Right lobe of liver (tissue), 6 donors: ENCODE results near the gene LRMDA. TPM values are rescaled to one million over a fixed set of nuclear protein-coding genes. Genes with fewer than 3 reads are reported as not detected.

Experiments used
- ATAC-seq, 4 donors: fragments of 200-7000 bp; cut with Tn5 transposase; one replicate each; pipeline ENCODE4 v1.9.1; 2020; ENCODE audit warnings: mild to moderate bottlenecking in 4 of 4, moderate library complexity in 4 of 4
- DNase-seq, 3 donors: peaks; one replicate each; pipeline ENCODE4 v3.0.0-alpha.2; 2020
- H3K27ac ChIP-seq, 3 donors: fragments of 200-600 bp; one replicate each; pipeline ENCODE4 v1.8.0; 2022
- H3K27me3 ChIP-seq, 2 donors: fragments of 200-600 bp; one replicate each; pipeline ENCODE4 v1.8.0; 2022
- H3K36me3 ChIP-seq, 4 donors: fragments of 200-600 bp; sonication (generic) in 1 of 4; one replicate each; pipeline versions ENCODE4 v1.5.1 to v1.8.0; 2017 to 2022; ENCODE audit warnings: control low read depth in 1 of 4
- H3K4me1 ChIP-seq, 4 donors: fragments of 200-600 bp; sonication (generic) in 1 of 4; one replicate each; pipeline versions ENCODE4 v1.5.1 to v1.8.0; 2017 to 2022; ENCODE audit warnings: control low read depth in 1 of 4
- H3K4me3 ChIP-seq, 3 donors: fragments of 200-600 bp; one replicate each; pipeline ENCODE4 v1.8.0; 2022
- H3K9me3 ChIP-seq, 4 donors: fragments of 200-600 bp; sonication (generic) in 1 of 4; one replicate each; pipeline versions ENCODE4 v1.5.1 to v1.8.0; 2017 to 2022; ENCODE audit warnings: control low read depth in 1 of 4
- POLR2A ChIP-seq: fragments of 450-650 bp; IDR thresholded peaks from one replicate; pipeline ENCODE4 v1.6.1; 2017; ENCODE audit warnings: antibody characterized with exemption, mild to moderate bottlenecking
- WGBS: methylation state at CpG from one replicate; pipeline ENCODE4 v1.1.6; 2018; ENCODE audit warnings: low coverage, low lambda C conversion rate; ENCODE audit not compliant: insufficient coverage; ENCODE audit errors: missing lambda C conversion rate; 5-methylcytosine and 5-hydroxymethylcytosine counted together
- intact Hi-C, 2 donors: fragments of 100-400 bp; cut with DNase I; formaldehyde crosslinking; loops; one replicate each; pipeline versions ENCODE4 v1.11.2 to v1.14.1; 2022
- total RNA-seq, 6 experiments: library from RNA; depleted of rRNA in 2 of 6; stranded (reverse); fragments of >200 nt in 2 of 6; fragmentation: NEBNext Ultra II Directional in 3 of 6; extraction: Animal tissue kit (Norgen Biotek cat#: 25700) in 3 of 6; gene quantifications; one replicate each; pipeline versions ENCODE4 v1.1.0 to v1.2.4, GENCODE V29; 2016 to 2023
- TF ChIP-seq, protein P1 (sequence below), 4 donors: fragments of 200-600 bp in 3 of 4; fragments of 450-650 bp in 1 of 4; IDR thresholded peaks; one replicate each; pipeline versions ENCODE4 v1.5.1 to v1.8.0; 2016 to 2022; ENCODE audit warnings: antibody characterized with exemption in 4 of 4, mild to moderate bottlenecking in 2 of 4
- donor health status: DM: no; HTN: yes; CAD: no.
- donor health status: DM: no; HTN: no; CAD: no.
- donor health status: DM: no; HTN: no; CAD: no.
- donor health status: DM: no; HTN: yes; CAD: no.
- donor health status: DM: no; HTN: yes; CAD: no.

LRMDA gene
- total RNA-seq, 6 experiments from 2014 or later, result 9.9 to 19.9 (median 16.3) TPM

DNA sequence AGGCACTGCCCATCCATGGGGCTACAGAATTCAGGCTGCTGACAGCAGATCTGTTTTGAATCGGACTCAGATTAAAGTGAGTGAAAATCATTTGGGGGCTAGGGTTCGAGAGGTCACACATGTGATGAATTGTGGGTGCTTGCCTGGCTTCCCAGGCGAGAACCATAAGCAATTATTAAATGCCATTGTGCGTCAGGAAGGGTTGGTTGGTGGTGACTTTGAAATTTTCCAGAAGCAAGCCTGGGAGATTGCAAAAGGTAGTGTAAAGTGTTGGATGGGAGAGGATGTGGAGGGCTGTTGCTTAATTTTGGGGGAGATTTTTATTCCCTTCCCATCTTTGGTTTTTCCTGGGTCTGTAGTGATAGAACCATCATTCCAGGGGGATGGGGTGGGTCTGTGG lies 34.6 kb downstream of the LRMDA start:
- intact Hi-C loops, result no loop called here

DNA sequence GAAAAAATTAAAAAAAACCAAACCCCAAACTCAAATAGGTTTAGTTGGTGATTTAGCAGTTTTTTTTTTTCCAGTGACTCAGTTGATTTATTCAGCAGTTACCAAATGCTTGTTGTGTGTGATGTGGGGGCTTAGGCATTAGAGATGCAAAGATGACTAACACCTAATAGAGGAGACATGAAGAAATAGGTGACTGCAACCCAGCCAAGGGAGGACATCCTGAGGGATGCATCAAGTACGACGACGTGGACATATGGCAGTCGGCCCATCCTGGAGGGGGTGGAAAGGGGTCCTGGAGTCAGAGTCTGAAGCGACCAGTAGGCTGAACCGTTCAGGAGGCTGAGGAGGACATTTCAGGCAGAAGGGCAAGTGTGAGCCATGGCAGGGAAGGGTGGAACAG lies 35.5 kb downstream of the LRMDA start:
- Histone ChIP-seq H3K4me3 (no peak overlapping the region), H3K4me1 (no peaks in the 10 kb centered on the region), H3K27me3 (no peaks in the 10 kb centered on the region), H3K36me3 (no peaks in the 10 kb centered on the region), H3K9me3 (no peaks in the 10 kb centered on the region), H3K27ac (no peak overlapping the region)
- WGBS, result 83% methylated on average over 1 of the region's 6 CpGs
- no peak for TF ChIP-seq POLR2A
- TF ChIP-seq, protein P1, sequence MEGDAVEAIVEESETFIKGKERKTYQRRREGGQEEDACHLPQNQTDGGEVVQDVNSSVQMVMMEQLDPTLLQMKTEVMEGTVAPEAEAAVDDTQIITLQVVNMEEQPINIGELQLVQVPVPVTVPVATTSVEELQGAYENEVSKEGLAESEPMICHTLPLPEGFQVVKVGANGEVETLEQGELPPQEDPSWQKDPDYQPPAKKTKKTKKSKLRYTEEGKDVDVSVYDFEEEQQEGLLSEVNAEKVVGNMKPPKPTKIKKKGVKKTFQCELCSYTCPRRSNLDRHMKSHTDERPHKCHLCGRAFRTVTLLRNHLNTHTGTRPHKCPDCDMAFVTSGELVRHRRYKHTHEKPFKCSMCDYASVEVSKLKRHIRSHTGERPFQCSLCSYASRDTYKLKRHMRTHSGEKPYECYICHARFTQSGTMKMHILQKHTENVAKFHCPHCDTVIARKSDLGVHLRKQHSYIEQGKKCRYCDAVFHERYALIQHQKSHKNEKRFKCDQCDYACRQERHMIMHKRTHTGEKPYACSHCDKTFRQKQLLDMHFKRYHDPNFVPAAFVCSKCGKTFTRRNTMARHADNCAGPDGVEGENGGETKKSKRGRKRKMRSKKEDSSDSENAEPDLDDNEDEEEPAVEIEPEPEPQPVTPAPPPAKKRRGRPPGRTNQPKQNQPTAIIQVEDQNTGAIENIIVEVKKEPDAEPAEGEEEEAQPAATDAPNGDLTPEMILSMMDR (IDR thresholded peaks at IDR 0.05), result no peak
- no peak for DNase-seq
- ATAC-seq, result no peak
- intact Hi-C loops, result no loop called here

More for the DNA sequence above, 34.6 kb downstream of the LRMDA start:
- no peak for ATAC-seq
- no peaks in the 10 kb centered on the region for H3K4me1 ChIP-seq
- H3K27me3 ChIP-seq, result no peaks in the 10 kb centered on the region
- no peaks in the 10 kb centered on the region for H3K36me3 ChIP-seq
- 98% methylated on average over 4 of the region's 4 CpGs for WGBS
- no peak overlapping the region for H3K4me3 ChIP-seq
- TF ChIP-seq, protein P1 (IDR thresholded peaks at IDR 0.05), result no peak
- no peak for TF ChIP-seq POLR2A
- DNase-seq, result no peak
- no peaks in the 10 kb centered on the region for H3K9me3 ChIP-seq
- no peak overlapping the region for H3K27ac ChIP-seq

DNA sequence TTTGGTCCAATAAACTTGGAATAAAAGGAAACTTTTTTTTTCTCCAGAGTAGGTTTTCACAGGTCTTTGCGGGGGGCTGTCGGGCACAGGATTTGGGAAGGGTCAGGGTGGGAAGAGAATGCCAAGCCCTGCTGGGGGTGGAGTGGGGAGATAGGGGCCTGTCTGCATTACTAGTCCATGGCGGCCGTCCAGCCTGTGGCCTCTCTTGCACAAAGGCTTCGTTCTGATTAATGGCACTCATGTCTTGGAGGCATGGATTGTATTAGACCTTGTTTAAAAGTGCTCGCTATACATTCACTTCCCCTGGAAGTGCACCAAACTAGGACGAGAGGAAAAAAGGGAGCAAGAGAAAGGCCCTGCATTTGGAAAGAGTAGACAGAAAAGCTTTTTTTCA lies 37.2 kb downstream of the LRMDA start:
- DNase-seq, result no peak

DNA sequence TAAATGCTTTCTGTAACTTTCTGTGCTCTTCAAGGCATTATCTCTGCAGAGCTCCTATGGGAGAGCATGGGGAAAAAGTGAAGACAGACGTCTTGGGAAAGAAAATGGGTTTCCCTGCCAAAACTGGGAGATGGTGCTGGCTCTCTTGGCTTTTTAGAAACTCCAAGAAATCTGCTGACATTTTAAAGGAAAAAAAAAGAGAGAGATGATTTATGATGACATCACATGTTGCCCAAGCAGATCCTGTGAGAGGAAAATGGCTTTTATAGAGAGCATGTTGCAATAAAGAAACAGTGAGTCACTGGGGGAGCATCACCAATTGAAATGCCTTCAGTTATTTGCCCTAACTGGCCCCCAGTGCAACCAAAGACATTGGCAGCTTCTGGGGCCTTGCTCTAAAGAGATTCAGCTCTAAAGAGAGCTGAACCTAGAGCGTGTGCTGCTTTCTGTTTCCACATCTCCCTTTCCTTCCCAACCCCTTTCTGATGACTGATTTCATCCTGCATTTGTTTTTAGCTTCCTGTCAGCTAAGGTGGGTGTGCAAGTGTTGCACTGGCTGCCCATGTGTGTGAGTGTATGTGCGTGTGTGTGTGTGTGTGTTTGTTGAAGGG lies 37.7 kb downstream of the LRMDA start:
- ATAC-seq (peak in 2 of 4 donors; percentile 38 to 81), DNase-seq (no peak)
- TF ChIP-seq POLR2A, result no peak
- TF ChIP-seq, protein P1 (IDR thresholded peaks at IDR 0.05), result no peak
- H3K27me3 ChIP-seq, result no peaks in the 10 kb centered on the region
- H3K4me1 ChIP-seq, result peaks cover 0 to 3% (median 0%) of the 10 kb centered on the region in 4 donors
- 50% methylated on average over 3 of the region's 3 CpGs for WGBS
- no peaks in the 10 kb centered on the region for H3K9me3 ChIP-seq
- no peak overlapping the region for H3K4me3 ChIP-seq
- H3K36me3 ChIP-seq, result no peaks in the 10 kb centered on the region
- H3K27ac ChIP-seq, result no peak overlapping the region
- intact Hi-C loops, result no loop called here

More for the DNA sequence above, 37.2 kb downstream of the LRMDA start:
- Histone ChIP-seq H3K4me1 (peaks cover 0 to 3% (median 0%) of the 10 kb centered on the region in 4 donors), H3K27ac (no peak overlapping the region), H3K4me3 (no peak overlapping the region), H3K27me3 (no peaks in the 10 kb centered on the region), H3K9me3 (no peaks in the 10 kb centered on the region), H3K36me3 (no peaks in the 10 kb centered on the region)
- no peak for TF ChIP-seq POLR2A
- TF ChIP-seq, protein P1 (IDR thresholded peaks at IDR 0.05), result no peak
- ATAC-seq, result no peak
- intact Hi-C loops, result no loop called here
- WGBS, result 76% methylated on average over 6 of the region's 7 CpGs
